H54 (cell line): ENCODE results near the gene GINS2.
A peak's percentile ranks its signal among the peaks of the same experiment; 100 is the strongest.

ENCODE experiments used
- DNase-seq: peaks from one replicate; pipeline ENCODE4 v3.0.0; 2011; ENCODE audit warnings: low spot score, mixed read lengths; ENCODE audit not compliant: insufficient read length
- FAIRE-seq: peaks from 3 replicates; lab custom pipeline; 2011; peaks lifted over from hg19 to GRCh38; lab: Jason Lieb, UNC
- POLR2A ChIP-seq: IDR thresholded peaks from 2 replicates; pipeline ENCODE4 v1.6.1; 2011; ENCODE audit warnings: low read depth, mild to moderate bottlenecking, low read length

The GINS2 gene

GRCh38 chr16:85722128-85722893, 33.6 kb upstream of the GINS2 start:
- no peak for FAIRE-seq
- DNase-seq, result no peak

DNA sequence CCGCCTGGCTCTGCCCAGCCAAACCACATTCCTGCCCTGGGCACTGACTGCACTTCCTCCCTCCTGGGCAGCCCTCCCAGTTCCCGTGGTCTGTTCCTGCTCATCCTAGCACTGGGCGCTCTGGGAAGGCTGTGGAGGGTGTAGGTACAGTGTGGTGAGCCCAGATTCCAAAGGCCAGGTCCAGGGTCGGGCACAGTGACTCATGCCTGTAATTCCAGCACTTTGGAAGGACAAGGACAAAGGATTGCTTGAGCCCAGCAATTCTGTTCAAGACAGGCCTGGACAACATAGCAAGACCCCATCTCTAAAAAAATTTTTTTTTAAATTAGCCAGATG, 31.5 kb upstream of the GINS2 start:
- peak; percentile 88 for DNase-seq
- peak; percentile 11 for FAIRE-seq
- TF ChIP-seq POLR2A, result no peak

More at GRCh38 chr16:85722128-85722893, 33.6 kb upstream of the GINS2 start:
- no peak for TF ChIP-seq POLR2A

DNA sequence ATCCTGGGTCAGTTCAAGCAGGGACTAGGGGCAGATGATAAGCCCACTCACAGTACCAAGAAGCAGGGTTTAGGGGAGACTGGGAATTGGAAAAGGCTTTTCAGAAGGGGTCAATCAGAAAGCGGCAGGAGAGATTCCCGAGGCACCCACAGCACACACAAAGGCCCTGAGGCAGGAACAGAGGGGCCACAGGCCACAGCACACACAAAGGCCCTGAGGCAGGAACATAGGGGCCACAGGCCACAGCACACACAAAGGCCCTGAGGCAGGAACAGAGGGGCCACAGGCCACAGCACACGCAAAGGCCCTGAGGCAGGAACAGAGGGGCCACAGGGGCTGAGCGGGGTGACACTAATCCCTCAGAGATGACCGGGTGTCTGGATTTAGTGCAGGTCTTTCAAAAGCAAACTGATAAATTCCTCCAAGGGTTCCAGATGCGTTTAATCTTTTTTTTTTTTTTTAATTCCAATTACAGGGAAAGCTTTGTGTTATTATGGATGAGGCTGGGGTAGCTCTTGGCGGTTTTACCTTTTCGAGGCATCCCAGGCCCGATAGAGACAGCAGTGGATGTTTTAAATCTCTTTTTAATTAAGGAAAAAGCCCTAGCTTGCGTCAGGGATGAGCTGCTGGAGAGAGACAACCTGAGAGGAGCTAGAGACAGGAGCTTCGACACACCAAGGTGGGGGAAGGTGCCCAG, 31.0 kb upstream of the GINS2 start:
- DNase-seq (no peak), FAIRE-seq (no peak)
- no peak for TF ChIP-seq POLR2A

- TF ChIP-seq POLR2A, result no peak
- DNase-seq (no peak), FAIRE-seq (no peak)
These were observed 29.9 kb upstream of the GINS2 start for GRCh38 chr16:85718682-85719081.

- FAIRE-seq, result no peak
- no peak for TF ChIP-seq POLR2A
- no peak for DNase-seq
These were observed 29.4 kb upstream of the GINS2 start for GRCh38 chr16:85718153-85718477.

GRCh38 chr16:85717393-85718152, 28.8 kb upstream of the GINS2 start:
- TF ChIP-seq POLR2A, result no peak
- FAIRE-seq, result no peak

DNA sequence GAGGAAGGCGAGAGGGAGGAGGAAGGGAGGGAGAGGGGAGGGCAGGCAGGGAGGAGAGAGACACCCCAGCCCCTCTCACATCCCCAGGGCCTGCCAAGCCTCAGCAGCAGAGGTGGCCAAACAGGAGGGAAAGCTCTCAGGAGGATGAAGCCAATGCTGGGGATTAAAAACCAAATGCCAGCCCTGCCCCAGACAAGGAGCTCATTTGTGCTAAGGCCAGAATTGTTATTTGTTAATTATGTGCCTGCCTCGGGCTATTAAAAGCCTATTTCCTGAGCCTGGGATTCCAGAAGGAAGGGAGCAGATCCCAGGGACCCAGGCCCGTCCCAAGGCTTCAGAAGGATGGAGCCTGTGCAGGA, 27.9 kb upstream of the GINS2 start:
- DNase-seq, result no peak
- no peak for FAIRE-seq

More at GRCh38 chr16:85717393-85718152, 28.8 kb upstream of the GINS2 start:
- DNase-seq, result peak; percentile 72

DNA sequence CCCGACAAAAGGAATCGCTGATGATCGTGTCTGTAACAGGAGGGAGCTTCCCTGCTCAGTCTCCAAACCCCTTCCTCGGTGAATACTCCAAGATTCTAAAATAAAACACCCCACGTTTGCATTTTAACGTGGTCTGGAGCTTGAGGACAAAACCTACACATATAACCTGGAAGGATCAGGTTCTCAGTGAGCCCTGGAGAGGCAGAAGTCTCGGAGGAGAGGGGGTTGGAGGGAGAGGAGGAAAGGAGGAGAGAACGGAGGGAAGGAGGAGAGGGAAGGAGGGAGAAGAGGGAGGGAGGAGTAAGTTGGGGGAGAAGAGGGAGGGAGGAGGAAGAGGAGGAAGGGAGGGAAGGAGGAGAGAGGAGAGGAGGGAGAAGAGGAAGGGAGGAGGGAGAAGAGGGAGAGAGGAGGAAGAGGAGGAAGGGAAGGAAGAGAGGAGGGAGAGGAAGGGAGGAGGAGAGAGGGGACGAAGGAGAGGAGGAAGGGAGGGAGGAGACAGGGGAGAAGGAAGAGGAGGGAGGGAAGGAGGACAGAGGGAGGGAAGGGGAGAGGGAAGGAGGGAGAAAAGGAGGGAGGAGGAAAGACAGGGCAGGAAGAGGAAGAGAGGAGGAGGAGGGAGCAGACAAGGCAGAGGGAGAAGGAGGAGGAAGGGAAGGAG, 27.4 kb upstream of the GINS2 start:
- FAIRE-seq (no peak), DNase-seq (no peak)
- TF ChIP-seq POLR2A, result no peak

More for the DNA sequence above, 27.9 kb upstream of the GINS2 start:
- no peak for TF ChIP-seq POLR2A

DNA sequence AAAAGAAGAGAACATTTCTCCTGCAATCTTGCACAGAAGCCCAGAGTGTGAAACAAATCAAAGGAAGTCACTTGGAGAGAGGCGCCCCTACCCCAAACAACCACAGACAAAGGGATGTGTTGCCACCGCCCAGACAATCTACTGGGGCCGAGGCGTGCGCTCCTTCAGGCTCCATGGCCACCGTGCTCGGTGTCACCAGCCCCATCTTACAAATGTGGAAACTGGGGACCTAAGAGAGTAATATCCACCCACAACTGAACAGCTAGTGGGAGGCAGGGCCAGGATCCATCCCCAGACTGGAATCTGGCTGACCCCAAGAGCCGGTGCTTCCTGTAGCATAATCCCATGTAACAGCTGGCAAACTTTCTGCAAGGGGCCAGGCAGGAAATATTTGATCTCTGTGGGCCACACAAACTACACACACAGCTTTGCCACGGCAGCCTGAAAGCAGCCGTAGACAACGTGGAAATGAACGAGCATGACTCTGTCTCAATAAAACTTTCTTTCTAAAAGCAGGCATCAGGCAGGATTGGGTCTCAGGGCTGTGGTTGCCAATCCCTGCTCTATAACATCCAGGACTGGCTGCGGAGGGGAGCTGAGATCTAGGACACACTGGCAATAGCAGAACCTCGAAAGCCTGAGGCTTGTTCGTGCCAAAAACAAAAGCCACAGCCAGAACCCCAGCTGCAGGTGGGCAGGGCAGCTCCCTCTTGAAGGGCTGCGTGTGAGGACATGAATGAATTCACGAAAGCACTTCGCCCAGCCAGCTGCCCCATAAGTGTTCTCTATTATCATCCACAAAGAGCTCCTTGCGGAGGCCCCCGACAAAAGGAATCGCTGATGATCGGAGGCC, 26.6 kb upstream of the GINS2 start:
- FAIRE-seq, result no peak
- no peak for DNase-seq
- no peak for TF ChIP-seq POLR2A

- FAIRE-seq, result no peak
- TF ChIP-seq POLR2A, result no peak
- no peak for DNase-seq
These were observed 24.0 kb upstream of the GINS2 start for GRCh38 chr16:85712801-85713200.

DNA sequence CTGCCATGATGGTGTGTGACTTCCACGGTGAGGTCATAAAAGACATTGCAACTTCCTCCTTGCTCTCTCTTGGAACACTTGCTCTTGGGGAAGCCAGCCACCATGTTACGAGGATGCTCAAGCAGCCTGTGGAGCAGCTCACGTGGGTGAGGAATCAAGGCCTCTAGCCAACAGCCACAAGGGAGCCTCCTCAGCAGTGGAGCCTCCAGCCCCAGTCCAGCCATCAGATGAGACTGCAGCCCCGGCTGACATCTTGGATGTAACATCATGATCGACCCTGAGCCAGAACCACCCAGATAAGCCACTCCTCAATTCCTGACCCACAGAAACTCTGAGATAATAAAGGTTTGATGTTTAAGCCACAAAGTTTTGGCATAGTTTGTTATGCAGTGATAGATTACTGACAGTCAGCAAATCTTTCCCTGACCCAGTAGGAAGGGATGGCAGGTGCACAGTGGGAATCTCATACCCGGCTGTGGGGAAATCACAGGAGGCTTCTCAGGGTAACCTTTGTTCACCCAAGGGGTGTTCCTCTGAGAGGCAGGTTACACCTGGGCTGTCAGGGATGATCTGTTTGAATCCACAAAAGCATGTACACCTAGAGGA, 23.3 kb upstream of the GINS2 start:
- no peak for TF ChIP-seq POLR2A
- no peak for FAIRE-seq

GRCh38 chr16:85710732-85711131, 22.0 kb upstream of the GINS2 start:
- no peak for DNase-seq
- no peak for TF ChIP-seq POLR2A

More for the DNA sequence above, 23.3 kb upstream of the GINS2 start:
- no peak for DNase-seq

More at GRCh38 chr16:85710732-85711131, 22.0 kb upstream of the GINS2 start:
- FAIRE-seq, result no peak
